Effector CD8-positive, alpha-beta T cell (primary cell): ENCODE results near the gene SYNGR3.

ENCODE experiments used
- DNase-seq: peaks from one replicate; lab custom pipeline; 2025; lab: John Stamatoyannopoulos, UW

Gene SYNGR3

DNA sequence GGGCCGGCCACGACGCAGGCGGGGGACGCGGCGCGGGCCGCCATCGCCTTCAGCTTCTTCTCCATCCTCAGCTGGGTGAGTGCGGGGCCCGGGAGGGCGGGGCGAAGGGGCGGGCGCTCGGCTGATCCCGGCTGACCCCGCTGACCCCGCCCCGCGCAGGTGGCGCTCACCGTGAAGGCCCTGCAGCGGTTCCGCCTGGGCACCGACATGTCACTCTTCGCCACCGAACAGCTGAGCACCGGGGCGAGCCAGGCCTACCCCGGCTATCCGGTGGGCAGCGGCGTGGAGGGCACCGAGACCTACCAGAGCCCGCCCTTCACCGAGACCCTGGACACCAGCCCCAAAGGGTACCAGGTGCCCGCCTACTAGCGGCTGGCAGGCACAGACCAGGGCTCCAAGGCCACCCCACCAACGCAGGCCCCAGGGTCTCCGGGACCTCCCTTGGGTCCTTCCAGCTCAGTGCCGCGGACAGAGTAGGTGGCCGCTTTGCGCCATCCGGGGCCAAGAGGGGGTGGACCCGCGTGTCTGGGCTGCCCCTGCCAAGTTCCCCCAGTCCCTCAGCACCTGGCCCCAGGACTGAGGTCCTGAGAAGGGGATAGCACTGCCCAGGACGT lies 3.0 kb downstream of the SYNGR3 start:
- DNase-seq, result no peak

DNA sequence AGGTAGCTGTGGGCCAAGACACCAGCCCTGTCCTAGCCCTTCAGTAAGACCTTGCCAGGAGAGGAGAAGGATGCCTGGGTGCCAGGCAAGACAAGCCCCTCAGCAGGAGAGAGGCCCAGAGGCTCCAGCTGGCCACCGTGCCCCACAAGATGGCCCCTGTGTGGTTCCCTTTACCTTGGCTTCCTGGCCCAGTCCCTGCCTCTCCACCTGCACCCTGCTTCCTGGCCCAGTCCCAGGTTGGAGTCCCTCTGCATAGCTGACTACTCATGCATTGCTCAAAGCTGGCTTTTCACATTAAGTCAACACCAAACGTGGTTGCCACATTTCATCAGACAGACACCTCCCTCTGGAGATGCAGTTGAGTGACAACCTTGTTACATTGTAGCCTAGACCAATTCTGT lies 4.0 kb downstream of the SYNGR3 start:
- DNase-seq, result no peak

DNA sequence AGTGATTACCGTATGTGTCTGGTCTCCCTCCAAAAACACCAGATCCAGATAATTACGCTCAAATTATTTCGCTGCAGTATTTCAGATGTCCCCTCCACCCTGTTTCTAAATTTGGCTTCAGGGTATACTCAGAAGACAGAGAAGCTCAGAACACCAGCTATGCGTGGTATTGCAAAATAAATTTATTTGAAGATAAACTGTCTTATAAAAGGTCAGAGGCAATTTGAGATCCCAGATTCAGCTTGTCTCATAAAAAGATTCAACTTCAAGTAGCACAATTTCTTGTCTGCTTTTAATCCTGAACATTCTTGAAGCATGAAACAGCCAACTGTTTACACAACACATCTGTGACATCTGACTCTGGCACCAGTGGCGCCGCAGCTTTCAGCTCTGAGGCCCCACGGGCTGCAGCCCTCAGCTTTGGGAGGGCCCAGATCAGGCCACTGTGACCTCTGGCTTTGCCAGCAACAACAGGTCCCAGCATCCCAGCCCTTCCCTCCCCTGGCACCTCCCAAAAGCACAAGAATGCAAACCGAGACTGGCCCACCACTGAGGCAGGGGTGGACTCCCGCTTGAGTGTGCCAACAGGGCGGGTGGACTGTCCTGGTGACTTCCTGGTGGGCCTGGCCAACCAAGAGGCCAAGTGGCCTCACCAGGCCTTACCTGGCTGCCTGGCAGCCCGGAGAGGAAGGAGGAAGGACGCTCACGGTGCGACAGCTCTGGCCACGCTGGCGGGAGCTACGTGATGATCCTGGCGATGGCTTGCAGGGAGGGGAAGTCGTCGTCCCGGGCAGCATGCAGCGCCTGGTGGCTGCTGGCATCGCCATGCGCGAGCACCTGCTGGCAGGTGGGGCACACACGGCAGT lies 8.0 kb downstream of the SYNGR3 start:
- no peak for DNase-seq

DNA sequence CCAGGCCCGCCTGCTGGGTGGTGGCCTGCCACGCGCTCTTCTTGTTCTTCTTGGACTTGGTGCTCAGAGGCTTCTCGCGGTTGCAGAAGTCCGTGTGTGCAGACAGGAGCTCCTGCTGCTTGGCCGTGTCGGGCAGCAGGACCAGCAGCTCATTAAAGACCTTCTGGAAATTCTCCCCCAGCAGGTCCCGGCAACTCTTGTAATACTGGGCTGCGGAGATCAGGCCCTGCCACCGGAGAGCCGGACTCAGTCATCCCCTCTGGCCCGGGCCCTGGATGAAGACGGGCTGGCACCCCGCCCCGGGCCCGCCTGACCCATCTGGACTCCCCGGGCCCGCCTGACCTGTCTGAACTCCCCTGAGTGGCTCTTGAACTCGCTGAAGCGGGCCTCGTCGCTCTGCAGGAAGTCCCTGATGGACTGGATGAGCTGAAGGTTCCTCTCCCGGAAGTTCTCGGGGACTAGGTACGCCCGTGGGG lies 8.6 kb downstream of the SYNGR3 start:
- no peak for DNase-seq

DNA sequence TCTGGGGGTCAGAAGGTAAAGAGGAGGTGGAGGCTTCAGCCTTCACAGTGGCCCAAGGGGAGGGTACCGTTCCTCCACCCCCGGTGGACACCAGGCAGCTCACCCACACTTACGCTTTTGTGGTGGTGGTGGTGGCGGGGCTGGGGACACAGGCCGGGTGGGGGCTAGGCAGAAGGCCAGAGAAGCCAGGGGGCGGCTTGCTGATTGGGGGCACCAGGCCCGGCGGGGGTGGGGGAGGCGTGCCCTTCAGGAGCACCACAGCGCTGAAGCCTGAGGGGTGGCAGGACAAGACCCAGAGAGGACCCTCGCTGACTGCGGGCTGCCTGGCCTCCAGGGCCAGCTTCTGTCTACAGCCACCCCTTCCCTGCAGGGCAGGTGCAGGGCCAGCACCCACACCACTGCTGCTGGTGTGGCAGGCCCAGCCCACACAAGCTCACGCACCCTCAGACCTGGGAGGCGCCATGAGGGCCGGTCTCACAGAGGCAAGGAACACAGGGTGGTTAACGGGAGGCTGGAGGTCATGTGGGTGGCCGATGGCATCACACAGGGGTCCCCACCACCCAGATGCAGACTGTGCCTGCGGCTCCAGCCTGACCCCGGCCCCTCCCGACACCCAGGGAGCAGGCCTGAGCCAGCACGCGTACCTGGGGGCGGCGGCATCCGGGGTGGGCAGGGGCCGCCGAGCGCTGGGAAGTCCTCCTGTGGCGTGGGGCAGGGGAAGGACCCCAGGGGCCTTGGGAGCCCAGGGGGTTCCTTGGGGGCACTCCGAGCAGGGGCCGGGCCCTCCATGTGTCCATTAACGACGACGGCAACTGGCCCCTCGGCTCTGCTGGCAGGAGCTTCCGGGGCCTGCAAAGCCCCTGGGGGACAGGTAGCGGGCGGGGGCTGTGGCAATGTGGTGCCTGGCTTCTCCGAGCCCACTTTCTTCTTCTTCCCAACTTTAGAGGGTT lies 9.4 kb downstream of the SYNGR3 start:
- DNase-seq, result no peak

DNA sequence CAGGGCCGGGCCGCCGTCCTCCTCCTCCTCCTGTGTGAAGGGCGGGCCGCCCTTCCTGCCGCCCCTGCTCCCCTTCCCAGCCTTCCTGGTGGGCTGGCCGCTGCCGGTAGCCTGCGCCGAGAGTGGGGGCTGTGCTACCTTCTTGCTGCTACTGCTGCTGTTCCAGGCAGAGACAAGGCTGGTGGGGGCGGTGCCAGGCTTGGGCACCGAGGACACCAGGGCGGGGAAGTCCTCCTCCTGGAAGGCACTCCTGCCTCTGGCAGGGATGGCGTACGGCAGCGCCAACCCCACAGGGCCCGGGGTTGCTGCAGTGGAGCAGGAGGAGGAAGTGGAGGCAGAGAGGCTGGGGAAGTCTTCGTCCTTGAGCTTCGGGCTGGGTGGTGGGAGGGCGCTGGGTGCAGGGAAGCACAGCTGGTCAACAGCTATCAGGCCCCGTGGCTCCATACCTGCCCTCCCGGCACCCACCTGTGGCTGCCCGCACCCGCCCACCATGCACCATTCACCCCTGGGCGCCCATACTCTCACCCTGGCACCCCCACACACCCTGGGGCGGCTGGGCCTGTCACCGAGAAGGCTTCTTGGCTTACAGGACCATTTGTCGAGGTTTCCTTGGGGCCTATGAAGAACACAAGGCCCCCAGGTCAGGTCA lies 10.2 kb downstream of the SYNGR3 start:
- DNase-seq, result no peak

DNA sequence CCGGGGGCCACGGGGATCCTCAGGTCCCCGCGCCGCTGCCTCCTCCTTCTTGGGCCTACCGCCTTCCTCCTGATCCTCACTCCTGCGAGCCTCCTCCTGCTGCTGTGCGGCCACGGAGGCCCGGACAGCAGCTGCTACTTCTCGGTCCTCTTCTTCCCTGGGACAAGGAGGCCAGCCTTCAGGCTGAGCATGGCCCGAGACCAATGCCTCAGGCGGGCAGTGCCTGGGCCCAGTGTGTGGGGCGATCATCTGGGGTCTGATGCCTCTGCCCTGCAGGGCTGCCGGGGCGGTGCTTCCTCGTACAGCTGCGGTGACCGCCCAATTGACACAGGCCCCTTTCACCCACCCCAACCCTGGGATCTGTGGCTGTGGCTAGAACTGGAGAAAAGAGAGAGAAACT lies 11.3 kb downstream of the SYNGR3 start:
- DNase-seq, result no peak

DNA sequence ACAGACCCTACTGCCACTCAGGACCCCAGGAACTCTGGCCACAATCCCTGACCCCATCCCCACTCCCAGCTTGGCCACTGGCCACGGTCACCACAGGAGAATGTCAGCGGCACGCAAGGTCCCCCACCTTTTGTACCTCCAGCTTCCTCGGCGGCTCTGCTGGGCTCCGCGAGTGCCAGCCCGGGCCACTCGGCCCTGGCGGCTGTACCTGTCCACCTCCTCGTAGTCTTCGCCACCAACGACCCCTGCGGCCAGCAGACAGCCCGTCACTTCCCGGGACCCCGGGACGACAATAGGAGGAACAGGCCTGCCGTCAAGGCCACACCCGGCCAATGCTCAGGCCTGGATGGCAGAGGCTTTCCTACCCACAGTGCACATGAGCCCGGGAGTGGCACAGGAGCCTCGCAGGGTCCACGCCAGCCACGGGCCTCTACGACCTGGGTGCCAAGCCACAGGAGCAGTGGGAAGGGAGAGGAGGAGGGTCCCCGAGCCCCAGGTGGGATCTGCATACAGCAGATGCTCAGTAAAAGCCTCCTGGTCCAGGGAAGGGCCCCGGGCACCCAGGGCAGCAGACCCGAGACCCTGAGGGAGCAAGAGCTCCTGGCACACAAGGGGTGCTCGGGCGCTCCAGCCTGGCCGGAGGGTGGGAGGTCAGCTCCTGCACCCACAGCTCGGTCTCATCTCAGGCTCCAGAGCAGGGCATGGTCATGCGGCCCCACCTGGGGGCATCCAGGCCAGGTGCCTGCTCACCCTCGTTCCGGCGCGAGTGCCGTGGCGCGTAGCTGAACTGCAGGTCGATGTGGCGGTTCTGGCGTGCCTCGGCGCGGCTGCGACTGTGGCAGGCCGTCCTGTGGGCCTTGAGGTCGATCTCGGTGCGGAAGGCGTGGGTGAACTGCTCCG lies 11.9 kb downstream of the SYNGR3 start:
- no peak for DNase-seq

DNA sequence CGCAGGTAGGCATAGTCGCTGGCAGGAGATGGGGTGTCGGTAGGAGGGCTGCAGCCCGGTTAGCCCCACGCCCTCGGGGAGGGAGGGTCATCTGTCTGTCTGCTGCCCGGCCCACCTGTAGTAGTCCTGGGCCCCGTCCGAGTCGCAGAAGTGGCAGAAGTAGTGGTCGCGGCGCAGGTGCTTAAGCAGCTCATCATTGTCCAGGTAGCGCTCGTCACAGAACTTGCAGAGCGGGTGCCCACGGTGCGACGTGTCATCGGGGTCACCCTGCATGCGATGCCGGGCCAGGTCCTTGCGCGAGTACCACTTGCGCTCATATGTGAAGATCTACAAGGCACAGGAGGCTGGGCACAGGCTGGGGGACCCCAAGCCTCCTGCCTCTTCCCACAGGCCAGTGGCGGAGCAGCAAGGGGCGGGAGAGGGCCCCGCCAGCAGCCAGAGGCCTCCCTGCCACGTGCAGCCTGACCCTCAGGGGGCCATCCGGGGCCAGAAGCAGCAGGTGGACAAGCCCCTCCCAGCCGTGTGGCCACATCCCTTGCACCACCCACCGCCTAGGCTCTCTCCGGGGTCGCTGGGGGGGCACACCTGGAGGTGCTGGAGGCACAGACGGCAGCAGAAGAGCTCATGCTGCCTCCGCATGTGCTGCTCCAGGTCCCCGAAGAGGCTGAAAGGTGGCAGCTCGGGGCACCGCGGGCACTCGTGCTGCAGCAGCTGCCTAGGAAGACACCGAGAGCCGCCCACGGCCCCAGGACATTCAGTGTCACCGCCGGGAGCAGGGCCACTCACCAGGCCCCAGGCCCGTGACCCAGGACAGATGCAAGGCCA lies 12.8 kb downstream of the SYNGR3 start:
- DNase-seq, result no peak

DNA sequence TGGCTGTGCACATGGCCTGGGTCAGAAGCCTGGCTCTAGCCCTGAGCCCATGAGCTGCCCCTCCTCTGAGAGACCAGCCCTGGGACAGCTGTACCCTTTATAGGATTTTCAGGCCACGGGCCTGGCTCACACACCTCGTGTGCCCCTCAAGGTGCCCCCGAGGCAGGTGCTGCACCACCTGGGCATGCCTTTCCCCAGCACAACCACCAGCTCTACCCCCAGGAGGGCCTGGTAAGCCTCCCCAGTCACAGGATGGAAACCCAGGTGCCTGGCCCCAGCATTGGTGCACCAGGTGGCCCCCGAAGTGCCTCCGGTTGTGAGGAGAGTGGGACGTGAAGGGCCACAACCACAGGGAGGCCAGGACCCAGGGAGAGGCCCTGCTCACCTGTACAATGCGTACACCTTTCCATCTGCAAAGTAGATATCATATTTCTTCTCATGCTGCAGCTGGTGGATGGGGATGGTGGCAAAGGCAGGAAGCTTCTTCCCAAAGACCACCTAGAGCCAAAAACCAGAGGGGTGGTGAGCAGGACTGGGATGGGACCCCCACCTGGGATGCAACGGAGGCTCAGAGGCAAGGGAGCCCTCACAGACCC lies 13.6 kb downstream of the SYNGR3 start:
- DNase-seq, result no peak

DNA sequence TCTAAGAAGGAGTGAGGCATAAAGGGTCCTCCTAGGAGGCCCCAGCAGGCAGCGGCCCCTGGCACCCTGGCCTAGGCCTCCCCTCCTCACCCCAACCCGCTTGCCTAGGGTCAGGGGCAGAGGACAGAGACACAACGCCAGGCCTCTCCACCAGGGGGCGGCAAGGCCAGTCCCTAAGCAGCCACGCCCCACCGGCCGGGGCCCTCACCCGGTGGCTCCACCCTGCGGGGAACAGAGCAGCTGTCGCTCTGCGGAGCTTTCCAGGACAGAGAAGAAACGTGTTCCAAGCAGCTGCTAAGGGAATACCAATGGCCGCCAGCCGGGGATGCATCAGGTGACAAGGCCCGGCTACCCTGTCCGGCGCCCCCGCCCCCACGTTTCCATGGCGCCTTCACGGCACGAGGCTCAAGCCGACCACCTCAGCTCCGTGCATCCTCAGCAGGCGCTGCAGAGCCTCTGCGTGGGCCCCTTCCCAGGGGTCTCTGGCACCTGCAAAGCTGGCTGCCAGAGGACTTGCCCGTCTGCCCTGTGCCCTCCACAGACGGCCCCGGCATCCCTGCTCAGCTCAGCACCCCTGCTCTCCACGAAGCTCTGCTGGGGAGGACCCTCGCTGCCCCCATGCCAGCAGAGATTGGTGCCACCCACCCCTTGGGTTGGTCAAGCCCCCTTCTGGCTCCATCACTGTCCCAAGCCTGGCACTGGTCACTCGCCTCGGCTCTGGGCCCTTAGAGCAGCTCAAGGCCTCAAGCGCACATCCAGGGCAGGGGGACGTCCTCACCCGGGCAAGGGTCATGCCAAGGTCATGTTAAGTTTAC lies 14.3 kb downstream of the SYNGR3 start:
- peak; percentile 72 for DNase-seq

DNA sequence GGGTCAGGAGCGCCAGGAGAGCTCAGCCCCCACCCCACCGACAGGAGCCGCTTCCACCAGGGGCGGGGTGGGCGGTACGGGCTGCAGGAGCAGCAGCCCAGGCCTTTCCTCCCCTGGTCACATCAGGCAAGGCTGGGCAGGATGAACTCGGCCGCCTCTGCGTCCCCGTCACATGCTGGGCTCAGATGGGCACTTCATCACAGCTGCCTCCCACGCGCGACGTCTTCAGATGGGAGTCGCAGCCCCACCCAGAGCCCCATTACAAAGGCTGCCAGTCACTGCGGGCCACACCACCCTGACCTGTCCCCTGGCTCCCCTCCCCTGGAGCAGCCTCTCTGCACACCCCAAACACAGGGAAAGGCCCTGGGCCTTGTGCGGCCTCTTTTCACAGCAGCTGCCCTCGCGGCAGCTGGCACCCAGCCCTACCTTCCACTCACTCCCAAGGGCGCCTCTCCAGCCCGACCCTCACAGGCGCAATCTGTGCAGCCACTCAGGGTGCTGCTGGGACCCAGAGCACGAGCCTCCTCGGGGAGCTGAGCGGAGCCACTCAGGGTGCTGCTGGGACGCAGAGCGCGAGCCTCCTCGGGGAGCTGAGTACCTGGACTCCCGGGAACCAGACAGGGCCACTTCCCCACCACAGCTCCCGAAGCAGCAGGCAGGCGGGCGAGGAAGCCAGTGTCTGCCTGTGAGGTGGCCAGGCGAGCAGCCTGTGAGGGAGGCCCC lies 15.2 kb downstream of the SYNGR3 start:
- DNase-seq, result no peak

DNA sequence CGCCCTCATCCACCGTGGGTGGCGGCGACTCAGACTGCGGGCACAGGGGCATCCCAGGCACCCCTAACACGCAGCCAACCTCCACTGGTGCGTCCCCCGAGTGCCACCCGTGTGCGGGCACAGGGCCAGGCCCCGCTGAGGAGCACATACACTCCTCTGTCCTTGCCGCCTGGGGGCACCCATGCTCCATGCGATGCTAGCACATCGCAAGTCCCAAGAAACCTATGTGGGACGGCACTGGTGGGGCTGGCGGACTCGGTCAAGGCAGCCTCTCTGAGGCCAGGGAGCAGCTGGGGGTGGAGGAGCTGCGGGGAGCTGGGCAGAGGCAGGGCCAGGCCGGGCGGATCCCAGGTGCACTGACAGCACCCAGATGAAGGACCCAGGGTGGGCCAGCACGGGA lies 15.9 kb downstream of the SYNGR3 start:
- DNase-seq, result no peak

DNA sequence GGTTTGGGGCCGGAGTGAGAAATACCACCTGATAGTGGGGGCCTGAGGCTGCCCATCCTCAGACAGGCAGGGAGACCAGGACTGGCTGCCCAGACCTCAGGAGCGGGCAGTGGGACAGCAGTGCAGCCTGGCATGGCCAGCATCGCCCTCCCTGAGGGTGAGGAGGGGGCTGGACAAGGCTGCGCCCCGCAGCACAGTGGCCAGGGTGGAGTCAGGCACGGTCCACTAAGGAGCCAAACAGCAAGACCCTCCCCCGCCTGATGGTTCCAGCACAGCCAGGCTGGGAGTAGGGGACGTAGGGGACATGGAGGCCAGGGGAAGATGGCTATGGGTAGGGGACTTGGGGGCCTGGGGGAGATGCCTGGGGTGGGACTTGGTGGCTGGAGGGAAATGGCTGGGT lies 16.5 kb downstream of the SYNGR3 start:
- no peak for DNase-seq

DNA sequence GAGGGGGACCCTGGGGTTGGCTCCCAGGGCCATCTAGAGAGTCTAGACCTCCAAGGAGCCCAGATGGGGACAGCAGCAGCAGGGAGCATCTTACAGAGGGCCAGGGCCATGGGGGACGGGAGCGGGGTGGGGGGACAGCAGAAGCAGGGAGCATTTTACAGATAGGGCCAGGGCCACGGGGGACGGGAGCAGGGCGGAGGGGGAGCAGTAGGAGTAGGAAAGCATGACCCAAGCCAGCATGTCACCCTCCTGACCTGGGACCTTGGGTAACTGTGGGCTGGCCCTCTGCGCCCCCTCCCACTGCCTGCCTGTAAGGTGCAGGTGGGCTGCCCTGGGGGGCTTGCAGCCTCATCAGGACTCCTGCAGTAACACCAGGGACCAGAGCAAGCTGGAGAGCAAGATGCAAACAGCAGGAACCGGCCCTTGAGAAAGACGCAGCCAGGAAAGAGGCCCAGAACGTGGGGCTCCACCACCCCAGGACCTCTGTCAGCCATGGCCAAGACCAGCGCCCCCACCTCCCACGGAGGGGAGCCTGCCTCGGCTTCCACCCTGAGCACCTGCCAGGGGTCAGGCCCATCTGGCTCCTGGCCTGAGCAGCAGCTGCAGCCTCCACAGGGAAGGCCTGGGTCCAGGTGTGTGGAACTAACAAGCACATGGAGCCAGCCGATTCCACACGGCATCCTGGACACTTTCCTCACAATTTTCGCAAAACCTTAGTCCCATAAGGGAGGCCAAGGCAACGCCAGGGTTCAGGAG lies 17.5 kb downstream of the SYNGR3 start:
- DNase-seq, result no peak

DNA sequence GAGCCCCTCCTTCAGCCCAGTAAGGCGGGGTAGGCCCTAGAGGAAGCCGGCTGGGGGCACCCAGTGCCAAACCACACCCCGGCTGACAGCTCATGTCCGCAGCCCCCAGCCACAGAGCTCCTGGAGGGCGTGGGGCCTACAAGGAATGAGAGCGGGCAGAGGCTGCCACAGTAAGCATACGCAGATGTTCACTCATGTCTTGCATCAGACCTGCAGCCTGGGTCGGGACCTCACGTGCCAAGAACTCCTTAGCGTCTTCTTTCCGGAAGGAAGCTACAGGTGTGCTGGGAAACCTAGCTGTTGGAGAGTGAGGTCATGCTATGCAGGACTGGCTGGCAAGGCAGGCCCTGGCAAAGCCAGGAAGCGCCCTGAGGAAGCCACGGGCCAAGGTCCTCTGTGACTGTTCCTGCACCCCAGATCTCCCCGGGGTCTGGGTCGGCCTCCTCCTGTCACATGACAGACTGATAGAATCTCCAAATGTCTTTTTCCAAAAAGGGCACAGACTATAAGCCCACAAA lies 18.3 kb downstream of the SYNGR3 start:
- no peak for DNase-seq

DNA sequence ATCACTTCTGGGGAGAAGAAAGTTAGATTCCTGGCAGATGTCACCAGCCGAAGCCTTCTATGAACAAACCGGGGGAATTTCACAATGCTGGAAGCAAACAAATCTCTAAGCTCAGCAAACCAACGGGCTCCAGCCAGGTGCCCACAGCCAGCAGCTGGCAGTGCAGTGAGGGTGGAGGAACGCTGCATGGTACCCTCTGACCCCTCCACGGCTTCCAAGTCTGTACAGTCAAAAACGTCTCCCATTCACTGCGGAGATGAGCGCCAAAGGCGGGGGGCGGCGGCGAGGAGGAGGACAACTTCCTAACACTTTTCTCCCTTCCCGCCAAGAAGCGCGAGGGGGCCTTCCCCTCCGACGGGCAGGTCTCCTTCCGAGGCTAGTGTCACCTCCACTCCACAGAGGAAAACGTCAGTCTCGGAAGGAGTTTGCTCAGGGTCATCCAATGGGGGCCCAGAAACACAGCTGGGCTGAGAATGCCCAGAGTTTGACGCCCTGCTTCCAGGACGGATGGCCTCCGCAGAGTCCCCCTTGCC lies 18.9 kb downstream of the SYNGR3 start:
- peak; percentile 21 for DNase-seq
